ENCODE results near the gene CTXN2. TPM values are rescaled to one million over a fixed set of nuclear protein-coding genes. Genes with fewer than 3 reads are reported as not detected.
A peak's percentile ranks its signal among the peaks of the same experiment; 100 is the strongest.

CTXN2 gene
- 0.20 TPM in 1 of 2 replicates, not detected in the other for total RNA-seq (2014; rRNA removed; shearing (Covaris generic))

DNA sequence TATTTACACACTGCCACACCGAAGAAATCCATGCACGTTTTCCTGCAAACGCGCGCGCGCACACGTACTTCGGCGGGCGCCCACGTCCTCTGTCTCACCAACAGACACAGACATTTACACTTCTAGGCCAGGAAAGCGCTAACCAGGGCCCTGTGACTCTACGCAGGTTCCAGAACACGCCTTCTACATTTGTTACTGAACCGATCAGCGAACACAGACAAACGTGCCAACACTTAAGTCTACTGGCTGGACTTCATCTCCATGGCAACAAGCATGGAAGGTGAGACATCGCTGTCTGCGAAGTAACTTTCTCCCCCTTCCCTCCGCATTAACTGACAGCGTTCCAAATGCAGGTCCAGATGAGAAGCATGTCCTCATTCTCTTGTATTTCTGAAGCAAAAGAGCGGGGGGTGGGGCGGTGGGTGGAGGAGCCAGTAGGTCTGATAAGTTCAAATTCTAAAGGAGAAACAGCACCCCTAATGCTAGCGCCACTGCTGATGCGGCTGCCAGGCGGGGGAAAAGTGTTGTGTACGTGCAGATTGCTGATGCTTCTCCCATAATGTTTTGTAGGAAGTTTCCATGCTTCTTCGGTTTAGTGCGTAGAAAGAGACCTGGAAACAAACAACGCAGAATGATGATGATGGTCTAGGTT lies at the start of gene CTXN2:
CTXN2 (plus strand) TSS at position 92 of the 652 bp plus-strand sequence. CDS start 9,636 bp downstream, outside the sequence.
- DNase-seq (ENCODE audit: low read depth), result no peak

DNA sequence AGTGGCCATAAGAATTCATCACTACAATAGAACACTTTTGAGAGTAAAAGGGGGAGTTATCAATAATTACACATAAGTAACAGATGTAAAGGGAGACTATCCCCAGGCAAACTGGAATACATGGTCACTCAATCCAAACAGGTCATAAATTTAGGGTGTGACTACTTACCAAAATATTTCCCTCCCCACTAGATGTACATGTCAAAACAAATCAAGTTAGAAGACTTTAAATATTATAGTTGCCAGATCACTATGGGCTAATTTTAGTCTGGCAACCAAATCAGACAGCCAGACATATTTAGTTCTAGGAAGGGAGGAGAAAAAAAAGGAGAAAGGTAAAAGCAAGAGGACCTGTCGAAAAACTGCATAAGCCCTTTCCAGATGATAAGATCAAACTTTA lies 47.6 kb upstream of the CTXN2 start:
- peak; percentile 61 for DNase-seq (ENCODE audit: low read depth)

- DNase-seq (ENCODE audit: low read depth), result peak; percentile 46
Observed at GRCh38 chr15:48144889-48145288, 46.6 kb upstream of the CTXN2 start.

GRCh38 chr15:48145923-48146322 lies 45.5 kb upstream of the CTXN2 start:
- DNase-seq (ENCODE audit: low read depth), result no peak

DNA sequence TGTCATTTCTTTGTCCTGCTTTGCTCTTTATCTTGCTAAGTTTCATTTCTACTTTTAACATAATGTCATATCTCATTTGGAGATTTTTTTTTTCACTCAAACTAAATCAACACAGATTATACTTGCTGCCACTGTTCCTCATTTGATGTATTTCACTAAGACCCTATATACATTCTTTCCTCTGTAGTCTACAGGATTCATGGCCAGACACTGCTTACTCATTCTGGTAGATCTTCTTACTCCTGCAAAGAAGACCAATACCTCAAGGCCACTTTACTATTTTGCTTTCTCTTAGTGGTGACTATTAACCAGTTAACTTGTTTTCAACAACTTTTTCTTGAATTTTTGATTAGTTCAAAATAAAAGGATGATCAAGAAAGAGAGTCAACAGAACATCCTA lies 44.1 kb upstream of the CTXN2 start:
- no peak for DNase-seq (ENCODE audit: low read depth)

DNA sequence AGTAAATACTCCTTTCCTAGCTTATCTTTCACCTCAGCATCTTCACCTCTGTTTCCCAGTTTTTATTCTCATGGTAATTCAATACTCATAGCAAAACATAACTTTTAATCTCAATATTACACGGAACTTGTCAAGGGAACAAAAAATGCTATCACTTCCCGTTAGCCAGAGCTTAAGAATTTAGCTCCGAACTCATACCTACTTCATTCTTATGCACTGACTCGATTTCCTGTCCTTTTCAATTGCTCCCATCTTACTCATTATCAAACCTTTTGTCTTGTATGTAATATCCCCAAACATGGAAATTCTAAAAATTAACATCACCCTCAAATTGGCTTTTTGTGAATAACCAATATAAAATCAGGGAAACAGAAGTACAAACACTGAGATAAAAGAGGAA lies 41.6 kb upstream of the CTXN2 start:
- peak; percentile 81 for DNase-seq (ENCODE audit: low read depth)

- DNase-seq (ENCODE audit: low read depth), result no peak
Observed at GRCh38 chr15:48153526-48153925, 37.9 kb upstream of the CTXN2 start.

DNA sequence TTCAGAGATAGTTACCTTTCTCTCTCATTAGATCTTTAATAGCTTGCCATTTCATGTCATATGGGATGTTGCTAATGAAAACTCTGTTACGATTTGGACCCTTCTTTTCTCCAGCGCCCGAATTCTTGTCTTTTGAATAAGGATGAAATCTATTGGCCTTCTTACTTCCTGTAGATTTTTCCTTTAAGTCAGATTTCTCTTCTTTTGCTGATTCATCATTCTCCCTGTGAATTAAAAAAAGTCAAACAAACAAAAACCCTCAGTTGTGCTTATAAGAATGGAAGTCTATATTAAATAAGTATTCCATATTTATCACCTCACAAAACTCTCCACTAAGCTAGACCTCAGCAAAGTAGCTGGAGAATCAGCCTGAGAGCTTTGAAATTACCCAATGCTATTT lies 22.8 kb upstream of the CTXN2 start:
- DNase-seq (ENCODE audit: low read depth), result no peak

- DNase-seq (ENCODE audit: low read depth), result no peak
Observed at GRCh38 chr15:48170981-48171380, 20.5 kb upstream of the CTXN2 start.

DNA sequence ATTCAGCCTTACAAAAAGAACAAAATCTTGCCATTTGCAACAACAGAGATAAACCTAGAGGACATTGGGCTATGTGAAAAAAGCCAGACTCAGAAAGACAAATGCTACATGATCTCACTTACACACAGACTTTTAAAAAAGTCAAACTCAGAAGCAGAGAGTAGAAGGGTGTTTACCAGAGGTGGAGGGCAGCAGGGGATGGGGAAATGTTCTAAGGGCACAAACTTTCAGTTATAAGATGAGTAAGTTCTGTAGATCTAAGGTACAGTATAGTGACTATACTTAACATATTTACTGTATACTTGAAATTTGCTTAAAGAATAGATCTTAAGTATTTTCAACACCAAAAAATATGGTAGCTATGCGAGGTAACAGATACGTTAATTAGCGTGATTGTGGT lies 16.3 kb upstream of the CTXN2 start:
- DNase-seq (ENCODE audit: low read depth), result no peak

DNA sequence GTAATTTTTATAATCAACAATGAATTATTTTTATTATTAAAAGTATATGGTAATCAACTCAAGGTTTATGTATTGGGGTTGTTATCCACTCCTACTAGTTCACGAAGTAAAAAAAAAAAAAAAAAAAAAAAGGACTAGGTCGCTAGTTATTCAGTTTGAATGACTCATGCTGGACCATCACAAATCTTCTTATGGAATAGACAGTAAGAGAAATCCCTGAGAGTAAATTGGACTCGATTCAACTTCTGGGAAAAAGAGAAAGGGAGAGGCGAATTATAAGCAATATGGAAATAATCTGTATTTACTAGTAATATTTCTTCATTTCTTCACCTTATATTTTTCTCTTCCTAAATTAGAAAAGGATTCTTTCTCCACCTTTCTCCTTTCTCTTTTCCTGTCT lies 15.4 kb upstream of the CTXN2 start:
- DNase-seq (ENCODE audit: low read depth), result peak; percentile 64

GRCh38 chr15:48176957-48177356 lies 14.5 kb upstream of the CTXN2 start:
- DNase-seq (ENCODE audit: low read depth), result no peak

GRCh38 chr15:48177383-48177765 lies 14.1 kb upstream of the CTXN2 start:
- peak; percentile 68 for DNase-seq (ENCODE audit: low read depth)

GRCh38 chr15:48177766-48178647 lies 13.5 kb upstream of the CTXN2 start, which contains the start of gene MYEF2:
MYEF2 (minus strand) TSS chr15:48178295; CDS start chr15:48178237, 58 bp downstream.
- DNase-seq (ENCODE audit: low read depth), result peak; percentile 85

- DNase-seq (ENCODE audit: low read depth), result no peak
Observed at GRCh38 chr15:48178648-48178931, 12.9 kb upstream of the CTXN2 start.

DNA sequence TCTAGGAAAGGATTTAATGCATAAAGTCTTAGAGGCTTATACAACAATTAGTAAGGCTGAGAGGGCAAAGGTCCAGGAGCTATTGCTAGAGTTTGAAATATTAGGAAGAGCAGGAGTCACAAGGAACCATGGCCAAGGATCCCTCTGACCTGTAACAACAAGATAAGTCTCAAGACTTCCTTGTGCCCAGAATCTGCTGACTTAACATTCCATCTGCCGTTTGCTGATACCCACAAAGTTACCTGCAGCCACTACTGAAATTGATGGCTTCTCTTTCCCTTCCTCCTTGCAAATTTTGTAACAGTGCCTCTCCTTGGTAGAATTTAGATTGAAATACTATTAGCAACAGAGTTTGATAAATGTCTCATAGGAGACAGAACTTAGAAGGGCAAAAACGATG lies 8.7 kb upstream of the CTXN2 start:
- no peak for DNase-seq (ENCODE audit: low read depth)

DNA sequence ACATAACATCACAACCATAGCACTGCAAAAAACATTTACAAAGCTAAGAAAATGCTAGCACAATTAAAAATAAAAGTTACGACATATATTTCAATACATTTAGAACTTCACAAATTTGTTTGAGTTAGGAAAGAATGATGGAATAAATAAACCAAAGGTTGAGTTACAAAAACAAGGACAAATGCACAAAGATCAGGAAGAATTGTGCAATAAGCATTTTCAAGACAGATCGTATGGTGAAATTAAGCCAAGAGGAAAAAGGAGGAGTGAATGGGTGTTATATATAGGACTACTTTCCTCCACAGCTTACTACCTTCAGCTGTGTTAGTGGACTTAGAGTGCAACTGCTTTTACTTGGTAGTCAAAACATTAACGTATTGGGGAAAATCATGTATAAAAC lies 5.9 kb upstream of the CTXN2 start:
- no peak for DNase-seq (ENCODE audit: low read depth)

DNA sequence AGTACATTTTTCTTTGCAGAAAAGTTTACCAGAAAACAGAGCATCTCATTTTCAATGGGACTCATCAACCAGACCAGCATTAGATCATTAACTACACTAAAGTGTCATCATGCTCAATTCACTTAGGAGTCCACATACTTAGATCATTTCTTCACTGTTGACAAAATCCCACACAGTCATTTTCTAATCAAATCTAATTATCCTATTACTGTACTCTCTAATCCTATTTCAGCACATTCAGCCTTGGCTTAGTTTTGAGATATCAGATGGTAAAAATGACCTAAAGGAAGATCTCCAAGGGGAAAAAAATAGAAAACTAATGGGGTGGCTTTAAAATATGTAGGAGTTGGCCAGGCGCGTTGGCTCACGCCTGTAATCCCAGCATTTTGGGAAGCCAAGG lies 5.2 kb upstream of the CTXN2 start:
- no peak for DNase-seq (ENCODE audit: low read depth)

DNA sequence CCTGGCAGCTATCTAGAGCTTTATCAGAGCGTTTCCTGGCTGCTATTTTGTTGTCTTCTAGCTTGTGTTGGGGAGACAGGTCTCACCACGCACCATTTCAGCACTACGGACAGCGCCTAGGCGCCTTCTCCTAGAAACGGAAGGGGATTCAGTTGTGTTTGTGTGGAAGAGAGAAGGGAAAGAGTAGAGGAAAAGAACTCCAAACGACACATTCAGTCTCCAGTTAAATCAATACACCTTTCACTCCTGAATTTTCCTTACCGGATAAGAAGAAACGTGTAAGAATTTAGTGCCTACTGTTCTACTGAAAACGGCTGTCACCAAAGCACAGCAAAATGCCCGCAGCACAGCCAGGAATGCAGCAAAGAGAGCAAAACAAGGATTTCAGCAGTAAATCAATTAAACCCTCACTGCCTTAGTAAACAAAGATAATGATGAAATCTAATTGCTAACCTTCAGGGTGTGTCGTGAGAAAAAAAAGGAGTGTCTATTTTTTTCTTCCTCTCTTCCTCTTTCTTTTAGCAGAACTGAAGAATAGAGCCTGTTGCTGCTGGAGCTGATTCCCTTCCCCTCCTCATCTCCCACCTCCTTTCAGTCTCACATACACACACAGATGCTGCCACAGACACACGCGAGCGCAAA lies 412 bp upstream of the CTXN2 start:
- DNase-seq (ENCODE audit: low read depth), result peak; percentile 62

GRCh38 chr15:48202068-48202467 lies 10.6 kb downstream of the CTXN2 start:
- DNase-seq (ENCODE audit: low read depth), result no peak

DNA sequence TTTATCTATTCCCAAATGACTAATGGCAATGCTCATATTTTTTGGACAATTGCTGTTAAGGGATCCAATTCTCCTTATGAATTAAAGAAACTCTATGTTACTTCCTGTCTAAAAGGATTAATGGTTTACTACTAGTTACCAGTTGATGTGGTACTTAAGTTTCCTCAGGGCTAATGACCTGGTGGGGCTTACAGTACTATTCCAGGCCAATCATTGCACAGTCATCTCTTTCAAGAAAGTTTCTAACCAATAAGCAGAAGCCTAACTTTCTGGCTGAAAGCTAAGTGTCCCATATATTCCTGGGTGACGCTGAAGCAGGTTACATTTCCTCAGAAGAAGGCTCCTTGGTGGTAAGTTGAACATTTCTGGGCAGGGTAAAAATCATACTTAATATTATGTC lies 14.5 kb downstream of the CTXN2 start, which contains the start of gene SLC12A1:
SLC12A1 (plus strand) TSS at position 322 of the 400 bp plus-strand sequence. CDS start 1,418 bp downstream, outside the sequence.
- no peak for DNase-seq (ENCODE audit: low read depth)

- no peak for DNase-seq (ENCODE audit: low read depth)
Observed at GRCh38 chr15:48221261-48221660, 29.8 kb downstream of the CTXN2 start.

- DNase-seq (ENCODE audit: low read depth), result peak; percentile 41
Observed at GRCh38 chr15:48221885-48222284, 30.4 kb downstream of the CTXN2 start.

Data from M059J (cell line).